HL-60/S4 (cell line): ENCODE data around the gene PIGO.

Source experiments
- in situ Hi-C: fragments of 300-500 bp; cut with MboI; formaldehyde crosslinking; loops from 2 replicates; pipeline ENCODE4 v1.14.3; 2022; ENCODE audit warnings: low sequenced_read_pairs

PIGO gene

GRCh38 chr9:35107297-35108290 lies 11.2 kb upstream of the PIGO start:
- in situ Hi-C loops: no loop called here

- in situ Hi-C loops: no loop called here
These were observed 9.9 kb upstream of the PIGO start for GRCh38 chr9:35106343-35106730.

DNA sequence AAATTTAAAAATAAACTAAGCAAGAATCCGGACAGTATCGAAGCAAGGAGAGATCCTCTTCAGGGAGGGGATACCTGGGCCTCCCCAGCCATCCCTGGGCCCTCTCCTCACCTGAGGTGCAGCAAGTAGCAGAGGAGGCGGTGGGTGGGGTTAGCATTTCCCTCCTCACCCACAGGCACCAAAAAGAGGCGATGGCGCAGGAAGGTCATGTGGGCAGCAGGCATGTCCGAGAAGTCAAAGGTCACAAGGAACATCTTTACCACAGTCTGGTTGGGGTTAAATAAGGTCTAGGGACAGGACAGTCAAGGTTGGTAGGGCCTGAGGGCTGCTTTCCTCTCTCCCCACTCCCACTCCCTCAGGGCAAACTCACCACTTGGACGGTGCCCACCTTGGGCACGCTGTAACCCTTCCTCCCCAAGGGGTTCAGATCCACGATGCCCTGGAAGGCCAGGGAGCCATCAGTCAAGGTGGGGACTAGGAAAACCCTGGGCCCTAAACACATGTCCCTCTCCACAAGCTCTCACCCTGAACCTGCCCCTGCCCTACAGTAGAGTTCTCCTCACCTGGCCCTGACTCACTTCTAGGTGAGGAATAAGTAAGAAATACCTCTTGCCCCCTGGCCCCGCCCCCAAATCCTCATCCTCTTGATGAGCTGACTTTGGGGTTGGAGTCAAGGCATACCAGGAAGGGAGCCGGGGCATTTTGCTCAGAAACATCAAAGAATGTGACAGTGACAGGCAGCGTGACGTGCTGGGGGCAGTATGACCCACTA lies 9.4 kb upstream of the PIGO start:
- in situ Hi-C loops: no loop called here

GRCh38 chr9:35105126-35105525 lies 8.7 kb upstream of the PIGO start:
- in situ Hi-C loops: no loop called here

GRCh38 chr9:35104586-35104985 lies 8.2 kb upstream of the PIGO start:
- in situ Hi-C loops: no loop called here

GRCh38 chr9:35103660-35104191 lies 7.3 kb upstream of the PIGO start:
- in situ Hi-C loops: no loop called here

GRCh38 chr9:35102769-35103659 lies 6.6 kb upstream of the PIGO start, which contains the start of gene STOML2:
TSS of gene STOML2 (minus strand) at chr9:35103131. CDS start at chr9:35103094, 37 bp downstream.
- in situ Hi-C loops: no loop called here

DNA sequence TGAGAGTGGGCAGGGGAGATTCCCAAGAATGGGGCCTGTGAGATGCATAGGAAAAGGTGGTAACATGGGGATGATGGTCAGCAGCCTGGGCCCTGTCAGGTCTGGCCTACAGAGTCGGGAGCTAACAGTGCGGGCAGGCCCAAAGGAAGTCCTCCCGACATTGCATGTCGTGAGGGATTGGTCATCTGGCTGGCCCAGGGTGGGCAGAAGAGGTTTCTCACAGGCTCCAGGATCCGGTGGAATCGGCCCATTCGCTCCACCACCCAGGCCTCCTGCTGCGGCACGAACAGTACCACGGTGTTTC lies 6.0 kb upstream of the PIGO start:
- in situ Hi-C loops: no loop called here

GRCh38 chr9:35097573-35097972 lies 1.2 kb upstream of the PIGO start:
- in situ Hi-C loops: no loop called here

DNA sequence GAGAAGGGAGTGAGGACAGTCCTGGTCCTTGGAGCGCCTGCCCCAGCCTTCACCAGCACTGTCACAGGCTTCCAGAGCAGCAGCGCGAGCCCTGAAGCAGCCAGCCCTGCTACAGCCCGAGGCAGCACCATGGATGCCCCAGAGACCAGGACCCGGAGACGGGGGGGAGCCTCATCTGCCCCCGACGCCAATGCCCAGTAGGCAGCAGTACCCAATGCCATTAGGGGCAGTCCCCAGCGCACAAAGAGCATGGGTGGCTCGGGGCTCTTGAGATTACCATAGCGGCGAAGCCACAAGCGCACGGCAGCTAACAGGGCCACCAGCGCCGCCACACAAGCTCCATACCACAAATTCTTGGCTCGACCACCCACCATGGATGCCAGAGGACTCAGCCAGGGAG lies 4.9 kb downstream of the PIGO start:
- in situ Hi-C loops: no loop called here

DNA sequence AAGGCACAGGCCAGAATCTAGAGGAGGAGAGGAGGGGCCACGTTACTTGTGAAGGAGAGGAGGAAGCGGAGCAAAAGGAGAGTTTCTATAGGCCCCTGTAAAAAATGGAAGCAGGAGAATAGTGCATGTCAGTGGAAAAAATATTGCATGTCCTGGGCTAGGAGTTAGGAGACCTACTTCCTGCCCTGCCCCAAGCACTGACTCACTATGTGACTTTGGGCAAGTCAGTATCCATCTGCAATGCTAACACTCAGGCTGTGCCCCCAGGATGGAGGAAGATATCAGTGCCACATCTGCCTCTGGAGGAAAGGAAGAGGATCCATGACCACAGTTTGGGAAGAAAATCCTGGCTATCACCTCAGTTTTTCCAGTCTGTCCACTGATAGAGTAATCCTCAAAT lies 7.0 kb downstream of the PIGO start:
- in situ Hi-C loops: no loop called here

GRCh38 chr9:35085078-35085477 lies 11.3 kb downstream of the PIGO start:
- in situ Hi-C loops: no loop called here

GRCh38 chr9:35079426-35080341 lies 16.7 kb downstream of the PIGO start, which contains the start of gene FANCG:
TSS of gene FANCG (minus strand) at chr9:35079942. CDS start at chr9:35079524, 418 bp downstream.
- in situ Hi-C loops: no loop called here

- in situ Hi-C loops: no loop called here
These were observed 17.4 kb downstream of the PIGO start for GRCh38 chr9:35079041-35079425.

DNA sequence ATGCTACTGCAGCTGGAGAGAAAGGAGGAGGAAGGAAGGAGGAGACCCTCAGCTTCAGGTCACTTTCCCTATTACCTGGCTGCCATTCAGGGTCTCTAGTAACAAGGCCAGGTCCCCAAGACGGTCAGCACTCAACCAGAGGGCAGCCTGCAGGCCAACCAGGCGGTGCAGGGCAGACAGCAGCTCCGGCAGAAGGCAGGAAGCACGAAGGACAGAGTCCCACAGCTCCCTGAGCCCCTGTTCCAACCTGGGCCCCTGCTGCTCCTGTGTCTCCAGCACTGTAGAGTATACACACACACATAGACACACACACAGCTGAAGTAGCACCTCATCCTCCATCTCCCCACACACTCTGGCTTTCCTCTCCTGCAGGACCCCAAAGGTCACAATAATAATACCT lies 18.3 kb downstream of the PIGO start:
- in situ Hi-C loops: no loop called here

DNA sequence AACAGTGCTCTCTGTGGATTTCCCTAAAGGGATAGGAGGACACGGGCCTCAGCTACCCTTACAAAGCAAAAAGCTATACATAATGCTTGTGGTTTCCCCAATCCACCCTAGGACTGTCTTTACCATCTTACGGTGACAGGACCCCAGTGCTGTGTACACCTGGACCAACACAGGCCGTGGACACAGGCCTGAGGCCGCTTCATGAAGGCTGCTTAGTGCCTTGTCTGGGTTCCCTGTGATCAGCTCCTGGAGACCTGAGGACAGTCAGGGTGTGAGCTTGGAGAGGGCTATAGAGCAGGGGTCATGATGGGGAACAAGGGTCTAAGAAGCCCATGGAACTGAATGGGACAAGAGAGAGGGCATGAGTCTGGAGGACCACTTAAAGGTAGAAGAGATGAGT lies 19.5 kb downstream of the PIGO start:
- in situ Hi-C loops: no loop called here

- in situ Hi-C loops: no loop called here
These were observed 21.0 kb downstream of the PIGO start for GRCh38 chr9:35075358-35075757.

DNA sequence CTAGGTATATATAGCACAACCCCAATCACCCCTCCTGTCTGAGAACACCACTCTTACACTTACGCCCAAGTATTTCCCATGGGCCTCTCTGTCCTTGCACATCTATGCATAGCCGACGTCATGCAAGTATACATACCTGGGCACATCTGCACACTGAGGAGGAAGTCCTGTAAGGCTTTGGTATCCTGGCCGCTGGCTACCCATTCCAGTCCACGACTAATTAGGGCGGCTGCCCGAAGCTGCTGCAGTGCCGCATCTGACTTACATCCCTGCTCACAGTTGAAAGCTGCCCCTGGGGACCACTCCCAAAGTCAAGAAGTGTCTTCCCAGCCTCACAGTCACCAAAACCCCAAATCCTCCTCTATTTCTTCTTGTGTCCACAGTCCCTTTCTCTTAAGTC lies 21.6 kb downstream of the PIGO start:
- in situ Hi-C loops: no loop called here

GRCh38 chr9:35074141-35074540 lies 22.2 kb downstream of the PIGO start:
- in situ Hi-C loops: no loop called here

GRCh38 chr9:35073279-35073612 lies 23.1 kb downstream of the PIGO start:
- in situ Hi-C loops: no loop called here
